WERI-Rb-1 (cell line): ENCODE measurements around the gene IL1RAPL1.

ENCODE experiments used
- DNase-seq: peaks from one replicate; pipeline ENCODE4 v3.0.0-alpha.2; 2020
- H3K27ac ChIP-seq: fragments of 250-450 bp; sonication (Bioruptor Pico); 2 replicates; pipeline ENCODE4 v1.5.1; 2020; ENCODE audit warnings: mild to moderate bottlenecking, moderate library complexity
- H3K27me3 ChIP-seq: fragments of 250-450 bp; sonication (Bioruptor Pico); 2 replicates; pipeline ENCODE4 v1.5.1; 2021; ENCODE audit warnings: mild to moderate bottlenecking, low read depth, moderate library complexity; ENCODE audit not compliant: insufficient read depth, severe bottlenecking
- H3K36me3 ChIP-seq: fragments of 250-450 bp; sonication (Bioruptor Pico); 2 replicates; pipeline ENCODE4 v1.5.1; 2020; ENCODE audit warnings: mild to moderate bottlenecking, moderate library complexity
- H3K4me3 ChIP-seq: 2 replicates; pipeline ENCODE4 v1.5.1; 2011; ENCODE audit warnings: low read depth, mild to moderate bottlenecking, control low read depth, low read length
- H3K9me3 ChIP-seq: fragments of 250-450 bp; sonication (Bioruptor Pico); 2 replicates; pipeline ENCODE4 v1.5.1; 2021; ENCODE audit warnings: mild to moderate bottlenecking, moderate library complexity; ENCODE audit not compliant: severe bottlenecking
- CTCF ChIP-seq: IDR thresholded peaks from 2 replicates; pipeline ENCODE4 v1.5.1; 2011; ENCODE audit warnings: low read depth, mild to moderate bottlenecking, control low read depth, inconsistent platforms, low read length

Gene IL1RAPL1

GRCh38 chrX:29269390-29269789 lies 682.1 kb downstream of the IL1RAPL1 start:
- Histone ChIP-seq H3K9me3 (no peaks in the 10 kb centered on the region), H3K4me3 (no peak overlapping the region), H3K27me3 (no peaks in the 10 kb centered on the region), H3K27ac (no peak overlapping the region), H3K36me3 (no peaks in the 10 kb centered on the region)
- no peak for TF ChIP-seq CTCF
- no peak for DNase-seq

- Histone ChIP-seq H3K9me3 (no peaks in the 10 kb centered on the region), H3K36me3 (no peaks in the 10 kb centered on the region), H3K27me3 (no peaks in the 10 kb centered on the region), H3K4me3 (no peak overlapping the region), H3K27ac (no peak overlapping the region)
- TF ChIP-seq CTCF, result no peak
- no peak for DNase-seq
Observed at GRCh38 chrX:29274517-29274916, 687.3 kb downstream of the IL1RAPL1 start.

- H3K9me3 ChIP-seq, result no peaks in the 10 kb centered on the region
- no peaks in the 10 kb centered on the region for H3K27me3 ChIP-seq
- H3K4me3 ChIP-seq, result no peak overlapping the region
- no peaks in the 10 kb centered on the region for H3K36me3 ChIP-seq
- TF ChIP-seq CTCF, result no peak
- H3K27ac ChIP-seq, result no peak overlapping the region
- no peak for DNase-seq
Observed at GRCh38 chrX:29275928-29276327, 688.7 kb downstream of the IL1RAPL1 start.

GRCh38 chrX:29281078-29281742 lies 694.0 kb downstream of the IL1RAPL1 start:
- TF ChIP-seq CTCF, result no peak
- H3K9me3 ChIP-seq, result no peaks in the 10 kb centered on the region
- H3K36me3 ChIP-seq, result no peaks in the 10 kb centered on the region
- H3K27ac ChIP-seq, result no peak overlapping the region
- DNase-seq, result no peak
- H3K4me3 ChIP-seq, result no peak overlapping the region
- no peaks in the 10 kb centered on the region for H3K27me3 ChIP-seq

- Histone ChIP-seq H3K36me3 (no peaks in the 10 kb centered on the region), H3K27me3 (no peaks in the 10 kb centered on the region), H3K27ac (no peak overlapping the region), H3K9me3 (no peaks in the 10 kb centered on the region), H3K4me3 (no peak overlapping the region)
- TF ChIP-seq CTCF, result no peak
- DNase-seq, result no peak
Observed at GRCh38 chrX:29285664-29286063, 698.4 kb downstream of the IL1RAPL1 start.
